Measurements from ENCODE around the gene FARSA.

GRCh38 chr19:12969292-12969988, 35.9 kb upstream of the FARSA start, which contains the start of gene DAND5:
- TF ChIP-seq CTCF (IDR thresholded peaks at IDR 0.05) (no peak), POLR2A (IDR thresholded peaks at IDR 0.05) (no peak), POLR2AphosphoS5 (IDR thresholded peaks at IDR 0.05) (no peak)
